ENCODE measurements around the gene TSC22D2.

- TF ChIP-seq POLR2A (IDR thresholded peaks at IDR 0.05), result no peak
- no peak for TF ChIP-seq CTCF (IDR thresholded peaks at IDR 0.05)
These were observed 61.2 kb downstream of the TSC22D2 start for GRCh38 chr3:150469031-150469930.
